Fibroblast of peridontal ligament (primary cell): ENCODE measurements around the gene SOCS7.

ENCODE experiments used
- DNase-seq: peaks from one replicate; pipeline ENCODE4 v3.0.0-alpha.2; 2010; ENCODE audit errors: extremely low read depth

The SOCS7 gene

GRCh38 chr17:38363016-38363415, 11.4 kb downstream of the SOCS7 start:
- DNase-seq = no peak

- no peak for DNase-seq
These were observed 13.1 kb downstream of the SOCS7 start for GRCh38 chr17:38364741-38365140.

DNA sequence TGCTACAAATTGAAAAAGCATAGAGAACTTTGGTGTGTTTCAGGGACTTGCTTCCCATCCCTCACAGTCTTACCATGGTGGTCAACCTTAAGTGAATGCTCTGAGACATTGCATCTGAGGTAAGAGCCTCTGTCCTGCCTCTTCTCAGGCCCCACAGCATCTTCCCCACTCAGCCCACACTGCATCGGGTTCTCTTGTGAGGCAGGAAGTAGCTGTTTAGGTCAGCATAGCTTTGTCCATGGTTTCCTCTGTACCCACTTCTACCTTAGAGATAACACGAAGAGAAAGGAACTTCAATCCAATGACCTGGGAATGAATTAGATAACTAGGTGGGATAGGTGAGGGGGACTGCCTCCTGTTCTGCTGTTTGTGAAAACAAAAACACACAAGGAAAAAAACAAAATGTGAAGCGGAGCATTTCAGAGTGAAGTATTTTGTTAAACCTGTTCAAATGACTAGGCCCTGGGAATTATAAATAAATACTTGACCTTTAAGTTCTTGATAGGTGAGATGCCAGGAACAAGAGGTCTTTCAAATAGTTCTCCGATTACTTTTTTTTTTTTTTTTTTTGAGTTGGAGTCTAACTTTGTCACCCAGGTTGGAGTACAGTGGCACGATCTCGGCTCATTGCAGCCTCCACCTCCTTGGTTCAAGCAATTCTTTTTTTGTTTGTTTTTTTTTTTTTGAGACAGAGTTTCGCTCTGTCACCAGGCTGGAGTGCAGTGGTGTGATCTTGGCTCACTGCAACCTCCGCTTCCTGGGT, 17.7 kb downstream of the SOCS7 start:
- no peak for DNase-seq

DNA sequence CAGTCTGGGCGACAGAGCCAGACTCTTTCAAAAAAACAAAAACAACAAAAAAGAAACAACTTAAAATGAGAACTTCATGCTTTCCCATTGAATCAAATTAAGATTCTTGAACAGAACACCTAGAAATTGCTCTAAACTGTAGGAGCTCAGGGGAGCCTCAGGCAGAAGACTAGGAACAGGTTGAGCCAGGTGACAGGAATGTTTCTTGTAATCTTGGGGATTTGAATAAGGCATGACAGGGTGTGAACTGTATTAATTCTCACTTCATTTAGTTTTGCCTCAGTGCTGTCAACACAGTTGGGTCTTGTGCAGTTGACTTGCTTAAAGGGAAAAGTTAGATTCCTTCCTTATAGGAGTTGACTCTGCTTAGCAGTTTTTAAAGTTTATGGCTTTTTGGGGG, 27.8 kb downstream of the SOCS7 start:
- no peak for DNase-seq

- no peak for DNase-seq
These were observed 43.4 kb downstream of the SOCS7 start for GRCh38 chr17:38395090-38395489.

GRCh38 chr17:38397227-38397626, 45.6 kb downstream of the SOCS7 start:
- DNase-seq = no peak

- no peak for DNase-seq
These were observed 48.6 kb downstream of the SOCS7 start for GRCh38 chr17:38400286-38400685.

- DNase-seq = no peak
These were observed 49.8 kb downstream of the SOCS7 start for GRCh38 chr17:38401459-38401858.

DNA sequence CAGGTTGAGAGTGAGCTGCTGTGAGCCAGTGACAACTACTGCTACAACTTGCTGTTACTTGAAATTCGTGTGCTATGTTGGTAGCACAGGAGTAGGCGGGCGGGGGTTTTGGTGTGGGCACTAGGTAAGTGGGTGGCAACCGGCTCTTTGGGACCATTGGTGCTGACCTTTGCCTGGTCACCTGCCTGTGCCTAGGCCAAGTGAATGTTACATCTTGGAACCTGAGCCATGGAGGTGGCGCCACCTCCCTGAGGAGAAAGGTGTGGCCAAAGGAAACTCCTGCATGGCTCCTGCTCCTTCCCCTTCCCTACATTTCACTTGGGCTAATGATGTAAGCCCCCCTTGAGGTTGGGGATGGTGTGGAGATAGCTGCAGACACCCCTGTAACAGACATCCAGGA, 51.3 kb downstream of the SOCS7 start:
- DNase-seq = no peak

GRCh38 chr17:38403491-38403890, 51.8 kb downstream of the SOCS7 start:
- peak; percentile 59 for DNase-seq

GRCh38 chr17:38404174-38404943, 52.7 kb downstream of the SOCS7 start:
- DNase-seq = no peak

- no peak for DNase-seq
These were observed 54.0 kb downstream of the SOCS7 start for GRCh38 chr17:38405654-38406053.

GRCh38 chr17:38410201-38410600, 58.6 kb downstream of the SOCS7 start:
- no peak for DNase-seq

- DNase-seq = peak; percentile 55
These were observed 63.9 kb downstream of the SOCS7 start for GRCh38 chr17:38415250-38416194.

- no peak for DNase-seq
These were observed 65.2 kb downstream of the SOCS7 start for GRCh38 chr17:38416840-38417209.

GRCh38 chr17:38417210-38417951, 65.7 kb downstream of the SOCS7 start:
- no peak for DNase-seq

DNA sequence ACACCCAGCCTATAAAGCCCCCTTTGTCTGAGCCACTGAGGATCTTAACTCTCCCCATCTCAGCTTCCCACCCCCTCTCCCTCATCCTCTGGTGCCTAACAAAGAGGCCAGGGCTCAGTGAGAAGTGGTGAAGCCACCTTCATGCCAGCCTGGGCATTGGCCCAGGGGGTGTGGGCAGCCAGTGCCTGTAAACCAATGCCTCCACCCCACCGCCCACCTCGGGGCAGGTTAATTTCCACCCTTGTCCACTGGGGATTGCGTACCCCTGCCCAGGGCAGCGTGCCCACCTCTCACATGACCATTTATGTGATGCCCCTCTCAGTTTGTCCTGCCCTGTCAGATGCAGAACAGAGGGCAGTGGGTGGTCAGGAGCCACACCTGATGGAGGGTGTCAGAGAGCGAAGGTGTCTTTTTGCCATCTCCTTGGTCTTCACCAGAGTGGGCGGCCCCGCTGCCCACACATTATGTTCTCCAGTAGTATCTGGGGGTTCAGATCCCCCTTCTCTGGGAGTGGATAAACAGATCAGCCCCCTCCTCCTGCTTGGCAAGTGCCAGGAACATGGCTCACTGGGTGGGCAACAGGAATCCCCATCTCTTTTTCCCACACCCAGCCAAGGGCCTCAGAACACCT, 66.5 kb downstream of the SOCS7 start:
- DNase-seq = no peak

GRCh38 chr17:38418693-38419507, 67.3 kb downstream of the SOCS7 start:
- no peak for DNase-seq

GRCh38 chr17:38419508-38419981, 67.9 kb downstream of the SOCS7 start:
- DNase-seq = no peak

GRCh38 chr17:38420518-38420917, 68.9 kb downstream of the SOCS7 start:
- DNase-seq = no peak
